Endodermal cell (in vitro differentiated cells): ENCODE measurements around the gene TMEM123. TPM values are rescaled to one million over a fixed set of nuclear protein-coding genes. Genes with fewer than 3 reads are reported as not detected.
A peak's percentile ranks its signal among the peaks of the same experiment; 100 is the strongest.

Experiments used
- DNase-seq: peaks from one replicate; pipeline ENCODE4 v3.0.0-alpha.2; 2017
- H3K27ac ChIP-seq: 2 replicates; pipeline ENCODE4 v1.5.1; 2013; ENCODE audit warnings: mild to moderate bottlenecking, low read depth, low read length, moderate library complexity
- H3K27me3 ChIP-seq: 2 replicates; pipeline ENCODE4 v1.6.1; 2013; ENCODE audit warnings: mild to moderate bottlenecking, low read length, moderate library complexity; ENCODE audit not compliant: insufficient read depth, control insufficient read depth, poor library complexity, severe bottlenecking
- H3K36me3 ChIP-seq: 2 replicates; pipeline ENCODE4 v1.7.0; 2013; ENCODE audit warnings: mild to moderate bottlenecking, low read length, moderate library complexity; ENCODE audit not compliant: control insufficient read depth, insufficient read depth
- H3K4me1 ChIP-seq: one replicate; pipeline ENCODE4 v1.7.0; 2013; ENCODE audit warnings: low read length; ENCODE audit not compliant: control insufficient read depth, insufficient read depth
- H3K4me3 ChIP-seq: 2 replicates; pipeline ENCODE4 v1.5.1; 2013; ENCODE audit warnings: mild to moderate bottlenecking, low read length, moderate library complexity
- H3K9ac ChIP-seq: 2 replicates; pipeline ENCODE4 v1.6.1; 2013; ENCODE audit warnings: mild to moderate bottlenecking, low read length, moderate library complexity; ENCODE audit not compliant: poor library complexity, severe bottlenecking; ENCODE audit errors: extremely low read depth
- H3K9me3 ChIP-seq: 2 replicates; pipeline ENCODE4 v1.6.1; 2013; ENCODE audit warnings: mild to moderate bottlenecking, low read length, moderate library complexity; ENCODE audit not compliant: control insufficient read depth
- H3K27ac Mint-ChIP-seq: 2 replicates; pipeline ENCODE4 v1.8.0; 2020; ENCODE audit warnings: mixed read lengths
- H3K27me3 Mint-ChIP-seq: 2 replicates; pipeline ENCODE4 v1.8.0; 2021; ENCODE audit warnings: mild to moderate bottlenecking, mixed read lengths; ENCODE audit not compliant: insufficient read depth
- H3K36me3 Mint-ChIP-seq: 2 replicates; pipeline ENCODE4 v1.8.0; 2020; ENCODE audit warnings: low read depth, mixed read lengths
- H3K4me1 Mint-ChIP-seq: 2 replicates; pipeline ENCODE4 v1.8.0; 2020; ENCODE audit warnings: mixed read lengths
- H3K4me3 Mint-ChIP-seq: 2 replicates; pipeline ENCODE4 v1.8.0; 2020; ENCODE audit warnings: mild to moderate bottlenecking, moderate library complexity, mixed read lengths
- H3K9me3 Mint-ChIP-seq: 2 replicates; pipeline ENCODE4 v1.8.0; 2020; ENCODE audit warnings: mild to moderate bottlenecking, mixed read lengths
- CTCF ChIP-seq: fragments of 200-600 bp; sonication (generic); conservative IDR thresholded peaks from 2 replicates; pipeline ENCODE4 v1.5.0; 2021; ENCODE audit warnings: antibody characterized with exemption, mild to moderate bottlenecking
- WGBS, 2 experiments: methylation state at CpG; one replicate each; pipeline versions ENCODE4 v1.1.5 to v1.1.7; 2013; ENCODE audit warnings: missing lambda C conversion rate in 2 of 2, mixed read lengths in 1 of 2; ENCODE audit not compliant: insufficient coverage in 1 of 2, insufficient read length in 1 of 2; 5-methylcytosine and 5-hydroxymethylcytosine counted together
- total RNA-seq, 2 donors: library from RNA; stranded (reverse); fragmentation: NEBNext Ultra II Directional in 1 of 2; extraction: Animal tissue kit (Norgen Biotek cat#: 25700) in 1 of 2; gene quantifications; 2 replicates in 1 of 2; 3 replicates in 1 of 2; pipeline ENCODE4 v1.2.1, GENCODE V29; 2021

The TMEM123 gene
- total RNA-seq, 2 donors from 2014 or later: 216 to 256 TPM

GRCh38 chr11:102468616-102469195, 16.1 kb upstream of the TMEM123 start:
- Mint-ChIP-seq H3K4me3 (no peak overlapping the region), H3K9me3 (no peaks in the 10 kb centered on the region), H3K36me3 (no peaks in the 10 kb centered on the region), H3K27me3 (no peaks in the 10 kb centered on the region), H3K27ac (no peak overlapping the region), H3K4me1 (peaks cover 32% of the 10 kb centered on the region)
- 80 to 88% methylated on average over 4 to 6 of the region's 6 CpGs for WGBS, 2 experiments
- Histone ChIP-seq H3K36me3 (no peaks in the 10 kb centered on the region), H3K27ac (no peak overlapping the region), H3K27me3 (no peaks in the 10 kb centered on the region), H3K4me3 (peak overlapping the region; percentile 27), H3K9me3 (no peaks in the 10 kb centered on the region), H3K9ac (no peak overlapping the region), H3K4me1 (peaks cover 23% of the 10 kb centered on the region)
- no peak for TF ChIP-seq CTCF
- no peak for DNase-seq

- Histone ChIP-seq H3K9ac (no peak overlapping the region), H3K4me3 (peak overlapping the region; percentile 27), H3K36me3 (no peaks in the 10 kb centered on the region), H3K9me3 (no peaks in the 10 kb centered on the region), H3K27ac (no peak overlapping the region), H3K27me3 (no peaks in the 10 kb centered on the region), H3K4me1 (peaks cover 23% of the 10 kb centered on the region)
- Mint-ChIP-seq H3K36me3 (no peaks in the 10 kb centered on the region), H3K9me3 (no peaks in the 10 kb centered on the region), H3K27ac (no peak overlapping the region), H3K27me3 (no peaks in the 10 kb centered on the region), H3K4me1 (peaks cover 32% of the 10 kb centered on the region), H3K4me3 (no peak overlapping the region)
- TF ChIP-seq CTCF: no peak
- DNase-seq: no peak
- 92 to 98% methylated on average over 4 to 6 of the region's 6 CpGs for WGBS, 2 experiments
Observed at GRCh38 chr11:102467853-102468580, 15.5 kb upstream of the TMEM123 start.

- Histone ChIP-seq H3K36me3 (no peaks in the 10 kb centered on the region), H3K4me1 (peaks cover 23% of the 10 kb centered on the region), H3K9me3 (no peaks in the 10 kb centered on the region), H3K4me3 (no peak overlapping the region), H3K27ac (no peak overlapping the region), H3K27me3 (no peaks in the 10 kb centered on the region), H3K9ac (no peak overlapping the region)
- H3K27me3 Mint-ChIP-seq: no peaks in the 10 kb centered on the region
- WGBS, 2 experiments: 89 to 93% methylated on average over 2 to 4 of the region's 4 CpGs
- no peak for DNase-seq
- no peaks in the 10 kb centered on the region for H3K36me3 Mint-ChIP-seq
- no peak overlapping the region for H3K27ac Mint-ChIP-seq
- H3K4me3 Mint-ChIP-seq: no peak overlapping the region
- peaks cover 36% of the 10 kb centered on the region for H3K4me1 Mint-ChIP-seq
- TF ChIP-seq CTCF: no peak
- no peaks in the 10 kb centered on the region for H3K9me3 Mint-ChIP-seq
Observed at GRCh38 chr11:102467080-102467708, 14.6 kb upstream of the TMEM123 start.
